ENCODE data around the gene ZFAND2A. TPM values are rescaled to one million over a fixed set of nuclear protein-coding genes. Genes with fewer than 3 reads are reported as not detected.

Gene ZFAND2A
- total and polyA plus RNA-seq, 3 donors from 2014 or later, result 32.9 to 61.4 (median 37.8) TPM

GRCh38 chr7:1106793-1107421 lies 53.1 kb downstream of the ZFAND2A start:
- H3K27ac ChIP-seq, result no peak overlapping the region

GRCh38 chr7:1106063-1106792 lies 53.8 kb downstream of the ZFAND2A start:
- no peaks in the 10 kb centered on the region for H3K4me1 ChIP-seq
- H3K36me3 ChIP-seq (ENCODE audit: low read depth, missing control alignments), result no peaks in the 10 kb centered on the region
- intact Hi-C loops (cut with DNase I; ENCODE audit: low total_unique reads), result no loop called here
- no peak for DNase-seq
- H3K4me3 ChIP-seq, result no peak overlapping the region
- WGBS, 2 donors, result 81 to 92% methylated on average over 19 to 27 of the region's 27 CpGs
- H3K27me3 ChIP-seq, result no peaks in the 10 kb centered on the region
- TF ChIP-seq CTCF (IDR thresholded peaks at IDR 0.05) (no peak), POLR2A (IDR thresholded peaks at IDR 0.05) (no peak)
- H3K9me3 ChIP-seq, result no peaks in the 10 kb centered on the region
- no peak overlapping the region for H3K27ac ChIP-seq

More at GRCh38 chr7:1106793-1107421, 53.1 kb downstream of the ZFAND2A start:
- DNase-seq, result no peak
- Histone ChIP-seq H3K4me3 (no peak overlapping the region), H3K36me3 (ENCODE audit: low read depth, missing control alignments) (no peaks in the 10 kb centered on the region), H3K27me3 (no peaks in the 10 kb centered on the region), H3K4me1 (no peaks in the 10 kb centered on the region), H3K9me3 (no peaks in the 10 kb centered on the region)
- intact Hi-C loops (cut with DNase I; ENCODE audit: low total_unique reads), result no loop called here
- no peak for TF ChIP-seq CTCF (IDR thresholded peaks at IDR 0.05)
- no peak for TF ChIP-seq POLR2A (IDR thresholded peaks at IDR 0.05)
- WGBS, 2 donors, result 74 to 86% methylated on average over 14 to 20 of the region's 20 CpGs

GRCh38 chr7:1105189-1105588 lies 54.8 kb downstream of the ZFAND2A start:
- no peaks in the 10 kb centered on the region for H3K36me3 ChIP-seq (ENCODE audit: low read depth, missing control alignments)
- H3K4me1 ChIP-seq, result no peaks in the 10 kb centered on the region
- H3K27me3 ChIP-seq, result no peaks in the 10 kb centered on the region
- WGBS, 2 donors, result 86 to 95% methylated on average over 11 of the region's 11 CpGs
- no peaks in the 10 kb centered on the region for H3K9me3 ChIP-seq
- DNase-seq, result no peak
- TF ChIP-seq CTCF (IDR thresholded peaks at IDR 0.05) (no peak), POLR2A (IDR thresholded peaks at IDR 0.05) (no peak)
- H3K4me3 ChIP-seq, result no peak overlapping the region
- H3K27ac ChIP-seq, result no peak overlapping the region
- intact Hi-C loops (cut with DNase I; ENCODE audit: low total_unique reads), result no loop called here

- no peak for DNase-seq
- no peak overlapping the region for H3K4me3 ChIP-seq
- intact Hi-C loops (cut with DNase I; ENCODE audit: low total_unique reads), result no loop called here
- H3K27ac ChIP-seq, result no peak overlapping the region
- H3K9me3 ChIP-seq, result no peaks in the 10 kb centered on the region
- H3K4me1 ChIP-seq, result no peaks in the 10 kb centered on the region
- H3K27me3 ChIP-seq, result no peaks in the 10 kb centered on the region
- TF ChIP-seq CTCF (IDR thresholded peaks at IDR 0.05) (no peak), POLR2A (IDR thresholded peaks at IDR 0.05) (no peak)
- 91 to 92% methylated on average over 6 to 13 of the region's 13 CpGs for WGBS, 2 donors
- no peaks in the 10 kb centered on the region for H3K36me3 ChIP-seq (ENCODE audit: low read depth, missing control alignments)
Observed at GRCh38 chr7:1104516-1105179, 55.3 kb downstream of the ZFAND2A start.
